ENCODE results near the gene METTL3.

The METTL3 gene

GRCh38 chr14:21509432-21510143 is 1.6 kb downstream of the METTL3 start:
- H3K36me3 Mint-ChIP-seq, result peaks cover 13% of the 10 kb centered on the region
- H3K27ac Mint-ChIP-seq, result peak overlapping the region; percentile 97
- H3K9me3 Mint-ChIP-seq, result no peaks in the 10 kb centered on the region
- H3K27me3 Mint-ChIP-seq, result no peaks in the 10 kb centered on the region
- peak overlapping the region; percentile 94 for H3K4me3 Mint-ChIP-seq
- peaks cover 50% of the 10 kb centered on the region for H3K4me1 Mint-ChIP-seq

GRCh38 chr14:21506557-21506956 is 4.6 kb downstream of the METTL3 start:
- H3K27me3 Mint-ChIP-seq, result no peaks in the 10 kb centered on the region
- H3K36me3 Mint-ChIP-seq, result peaks cover 13% of the 10 kb centered on the region
- H3K4me1 Mint-ChIP-seq, result peaks cover 51% of the 10 kb centered on the region
- H3K4me3 Mint-ChIP-seq, result no peak overlapping the region
- H3K9me3 Mint-ChIP-seq, result no peaks in the 10 kb centered on the region
- H3K27ac Mint-ChIP-seq, result no peak overlapping the region

GRCh38 chr14:21505012-21505553 is 6.1 kb downstream of the METTL3 start:
- no peaks in the 10 kb centered on the region for H3K9me3 Mint-ChIP-seq
- H3K27me3 Mint-ChIP-seq, result no peaks in the 10 kb centered on the region
- peak overlapping the region; percentile 74 for H3K4me3 Mint-ChIP-seq
- peaks cover 52% of the 10 kb centered on the region for H3K4me1 Mint-ChIP-seq
- peaks cover 16% of the 10 kb centered on the region for H3K36me3 Mint-ChIP-seq
- peak overlapping the region; percentile 91 for H3K27ac Mint-ChIP-seq

- Mint-ChIP-seq H3K27ac (peak overlapping the region; percentile 23), H3K4me3 (no peak overlapping the region), H3K9me3 (no peaks in the 10 kb centered on the region), H3K4me1 (peaks cover 52% of the 10 kb centered on the region), H3K27me3 (no peaks in the 10 kb centered on the region), H3K36me3 (peaks cover 12% of the 10 kb centered on the region)
Observed at GRCh38 chr14:21503376-21503775, 7.8 kb downstream of the METTL3 start.

- Mint-ChIP-seq H3K9me3 (no peaks in the 10 kb centered on the region), H3K4me1 (peaks cover 41% of the 10 kb centered on the region), H3K4me3 (no peak overlapping the region), H3K27me3 (no peaks in the 10 kb centered on the region), H3K36me3 (peaks cover 8% of the 10 kb centered on the region), H3K27ac (no peak overlapping the region)
Observed at GRCh38 chr14:21501568-21501967, 9.6 kb downstream of the METTL3 start.

- Mint-ChIP-seq H3K27me3 (no peaks in the 10 kb centered on the region), H3K27ac (peak overlapping the region; percentile 89), H3K4me1 (peaks cover 30% of the 10 kb centered on the region), H3K36me3 (peaks cover 10% of the 10 kb centered on the region), H3K4me3 (peak overlapping the region; percentile 13), H3K9me3 (no peaks in the 10 kb centered on the region)
Observed at GRCh38 chr14:21498540-21499526, 12.3 kb downstream of the METTL3 start.

- H3K9me3 Mint-ChIP-seq, result no peaks in the 10 kb centered on the region
- no peak overlapping the region for H3K27ac Mint-ChIP-seq
- H3K4me3 Mint-ChIP-seq, result no peak overlapping the region
- peaks cover 26% of the 10 kb centered on the region for H3K4me1 Mint-ChIP-seq
- no peaks in the 10 kb centered on the region for H3K27me3 Mint-ChIP-seq
- peaks cover 15% of the 10 kb centered on the region for H3K36me3 Mint-ChIP-seq
Observed at GRCh38 chr14:21496453-21496852, 14.7 kb downstream of the METTL3 start.

- peaks cover 17% of the 10 kb centered on the region for H3K4me1 Mint-ChIP-seq
- peaks cover 7% of the 10 kb centered on the region for H3K36me3 Mint-ChIP-seq
- H3K27ac Mint-ChIP-seq, result peak overlapping the region; percentile 65
- no peak overlapping the region for H3K4me3 Mint-ChIP-seq
- no peaks in the 10 kb centered on the region for H3K9me3 Mint-ChIP-seq
- H3K27me3 Mint-ChIP-seq, result no peaks in the 10 kb centered on the region
Observed at GRCh38 chr14:21494902-21495762, 16.0 kb downstream of the METTL3 start.

GRCh38 chr14:21486640-21487087 is 24.5 kb downstream of the METTL3 start:
- Mint-ChIP-seq H3K36me3 (peaks cover 2% of the 10 kb centered on the region), H3K27ac (peak overlapping the region; percentile 52)

DNA sequence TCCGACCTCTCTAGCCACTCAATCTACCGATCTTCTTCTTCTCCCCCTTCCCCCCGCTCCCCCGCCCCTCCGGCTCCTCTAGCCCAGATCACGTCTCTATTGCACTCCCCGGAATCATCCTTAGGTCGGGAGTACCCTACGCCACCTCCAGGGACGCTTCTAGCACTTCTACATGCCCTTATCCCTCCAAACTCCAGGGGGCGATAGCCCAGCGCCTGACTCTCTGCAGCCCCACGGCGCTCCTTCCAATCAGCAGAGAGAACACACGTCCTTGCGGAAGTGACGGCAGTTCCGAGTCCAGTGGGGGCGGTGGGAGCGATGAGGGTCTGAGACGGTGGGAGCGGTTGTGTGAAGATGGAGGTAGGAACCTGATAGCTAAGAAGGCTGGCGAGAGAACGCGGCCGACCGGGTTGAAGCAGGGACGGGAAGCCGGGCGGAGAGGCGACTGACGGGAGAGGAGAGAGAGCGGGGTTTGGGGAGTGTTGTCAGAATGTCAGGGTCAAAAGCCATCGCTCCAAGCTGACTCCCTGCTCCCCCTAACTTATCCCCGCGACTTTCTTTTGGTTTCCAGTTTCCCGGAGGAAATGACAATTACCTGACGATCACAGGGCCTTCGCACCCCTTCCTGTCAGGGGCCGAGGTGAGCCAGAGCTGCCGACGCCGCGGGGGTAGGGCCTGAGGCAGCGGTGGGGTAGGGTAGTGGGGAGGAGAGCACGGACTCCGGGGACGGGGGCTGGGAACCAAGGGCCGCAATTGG is 34.0 kb downstream of the METTL3 start, which contains the start of the genes RAB2B and TOX4:
RAB2B (minus strand) TSS at position 35 of the 757 bp plus-strand sequence. CDS start 87 bp downstream, outside the sequence.
TOX4 (plus strand) TSS at position 271 of the 757 bp plus-strand sequence; CDS start at position 355, 84 bp downstream.
- Mint-ChIP-seq H3K9me3 (no peaks in the 10 kb centered on the region), H3K4me3 (peak within 1 kb of the TSS; percentile 100), H3K27me3 (no peaks in the 10 kb centered on the region), H3K27ac (peak within 1 kb of the TSS; percentile 100), H3K4me1 (peaks cover 53% of the 10 kb centered on the region), H3K36me3 (peaks cover 16% of the 10 kb centered on the region)

More at GRCh38 chr14:21486640-21487087, 24.5 kb downstream of the METTL3 start:
- Mint-ChIP-seq H3K4me1 (peaks cover 2% of the 10 kb centered on the region), H3K4me3 (no peak overlapping the region), H3K27me3 (no peaks in the 10 kb centered on the region), H3K9me3 (no peaks in the 10 kb centered on the region)

- Mint-ChIP-seq H3K4me1 (peaks cover 51% of the 10 kb centered on the region), H3K36me3 (peaks cover 17% of the 10 kb centered on the region), H3K4me3 (peak overlapping the region; percentile 100), H3K27me3 (no peaks in the 10 kb centered on the region), H3K9me3 (no peaks in the 10 kb centered on the region), H3K27ac (peak overlapping the region; percentile 100)
Observed at GRCh38 chr14:21476523-21476924, 34.6 kb downstream of the METTL3 start.

DNA sequence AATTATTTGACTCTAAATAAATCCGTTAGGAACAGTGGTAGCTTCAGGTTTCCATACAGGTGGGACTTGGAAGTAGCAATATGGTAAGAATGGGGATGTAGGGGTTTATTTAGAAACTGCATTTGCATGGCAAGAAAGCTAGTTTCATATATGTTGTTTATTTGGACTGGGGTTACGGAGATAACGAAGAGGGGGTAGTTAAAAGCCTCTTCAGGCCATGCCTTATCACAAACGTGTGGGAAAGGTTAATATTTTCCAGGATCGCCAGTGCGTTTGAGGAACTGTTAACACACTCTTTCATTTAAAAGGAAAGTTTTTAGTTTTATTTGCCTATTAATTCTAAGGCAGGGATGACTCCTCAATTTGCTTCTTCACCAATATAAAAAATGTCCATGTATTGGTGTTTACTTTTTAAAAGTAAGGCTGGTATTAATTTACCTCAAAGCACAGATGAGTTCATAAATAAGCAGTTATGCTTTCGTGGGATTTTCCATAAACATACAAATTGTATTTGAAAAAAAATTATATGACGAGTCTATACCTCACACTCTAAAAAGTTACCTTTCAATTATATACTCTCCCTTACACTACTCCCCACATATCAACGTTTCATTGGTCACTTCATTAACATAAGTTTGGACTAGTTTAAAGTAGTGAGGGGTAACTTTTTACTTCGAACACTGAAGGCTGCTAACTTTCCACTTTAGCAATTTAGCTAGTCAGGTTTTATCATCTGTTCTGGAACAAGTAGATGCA is 35.2 kb downstream of the METTL3 start:
- Mint-ChIP-seq H3K4me1 (peaks cover 48% of the 10 kb centered on the region), H3K4me3 (peak overlapping the region; percentile 100), H3K27me3 (no peaks in the 10 kb centered on the region), H3K36me3 (peaks cover 17% of the 10 kb centered on the region), H3K27ac (peak overlapping the region; percentile 41), H3K9me3 (no peaks in the 10 kb centered on the region)

DNA sequence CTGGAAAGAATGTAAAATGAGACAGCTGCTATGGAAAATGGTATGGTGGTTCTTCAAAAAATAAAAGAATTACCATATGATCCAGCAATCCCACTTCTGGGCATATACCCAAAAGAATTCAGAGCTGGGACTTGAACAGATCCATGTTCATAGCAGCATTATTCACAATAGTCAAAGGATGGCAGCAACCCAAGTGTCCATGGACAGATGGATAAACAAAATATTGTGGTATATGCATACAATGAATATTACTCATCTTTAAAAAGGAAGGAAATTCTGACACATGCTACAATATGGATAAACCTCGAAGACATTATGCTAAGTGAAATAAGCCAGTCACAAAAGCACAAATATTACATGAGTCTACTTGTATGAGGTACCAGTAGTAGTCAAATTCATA is 43.5 kb downstream of the METTL3 start:
- Mint-ChIP-seq H3K9me3 (no peaks in the 10 kb centered on the region), H3K27ac (no peak overlapping the region), H3K36me3 (peaks cover 4% of the 10 kb centered on the region), H3K4me3 (no peak overlapping the region), H3K4me1 (peaks cover 4% of the 10 kb centered on the region), H3K27me3 (no peaks in the 10 kb centered on the region)
